GM19238 (cell line): Measurements from ENCODE around the gene SEZ6.
"Not testable (repeated sequence)": the region's sequence is repeated elsewhere in the genome, so short reads cannot be mapped to it uniquely, and the experiment has no call there.

Experiments
- DNase-seq: peaks from one replicate; pipeline ENCODE4 v3.0.0; 2011; ENCODE audit warnings: low spot score; ENCODE audit not compliant: insufficient read length

SEZ6 gene

DNA sequence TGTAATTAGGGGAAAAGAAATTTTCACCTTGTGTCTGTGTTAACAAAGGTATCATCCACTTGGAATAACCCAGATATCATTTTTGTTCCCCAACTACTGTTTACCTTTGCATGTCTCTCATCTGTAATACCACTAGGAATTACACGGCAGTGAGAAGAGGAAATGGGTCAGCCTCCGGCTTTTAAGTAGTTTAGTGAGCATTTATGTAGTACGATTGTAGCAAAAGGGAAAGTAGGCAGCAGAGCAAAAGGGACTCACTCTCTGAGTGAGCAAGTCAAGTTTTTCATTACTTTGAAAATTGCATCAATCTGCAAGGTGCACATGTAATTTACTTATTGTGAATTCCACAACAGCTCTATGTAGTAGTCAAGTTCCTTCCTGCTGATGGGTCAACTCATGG lies 65.7 kb downstream of the SEZ6 start:
- no peak for DNase-seq

DNA sequence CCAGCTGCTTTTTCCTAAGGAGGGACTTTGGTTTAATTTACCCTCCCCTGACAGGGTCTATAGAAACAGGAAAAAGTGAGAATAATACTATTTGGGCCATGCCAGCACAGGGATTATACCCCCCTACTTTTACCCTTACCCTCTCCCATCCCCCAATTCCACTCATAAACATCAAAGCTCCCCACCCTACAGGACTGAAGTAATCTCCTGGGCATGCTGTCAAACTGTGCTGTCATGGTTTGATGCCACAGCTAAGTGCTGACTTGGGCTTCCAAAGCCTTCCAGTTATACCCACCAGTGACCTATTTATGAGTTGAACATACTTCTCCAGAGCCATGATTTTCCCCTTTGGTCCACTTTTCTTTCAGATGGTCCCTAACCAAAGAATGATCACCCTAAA lies 67.3 kb downstream of the SEZ6 start:
- no peak for DNase-seq

DNA sequence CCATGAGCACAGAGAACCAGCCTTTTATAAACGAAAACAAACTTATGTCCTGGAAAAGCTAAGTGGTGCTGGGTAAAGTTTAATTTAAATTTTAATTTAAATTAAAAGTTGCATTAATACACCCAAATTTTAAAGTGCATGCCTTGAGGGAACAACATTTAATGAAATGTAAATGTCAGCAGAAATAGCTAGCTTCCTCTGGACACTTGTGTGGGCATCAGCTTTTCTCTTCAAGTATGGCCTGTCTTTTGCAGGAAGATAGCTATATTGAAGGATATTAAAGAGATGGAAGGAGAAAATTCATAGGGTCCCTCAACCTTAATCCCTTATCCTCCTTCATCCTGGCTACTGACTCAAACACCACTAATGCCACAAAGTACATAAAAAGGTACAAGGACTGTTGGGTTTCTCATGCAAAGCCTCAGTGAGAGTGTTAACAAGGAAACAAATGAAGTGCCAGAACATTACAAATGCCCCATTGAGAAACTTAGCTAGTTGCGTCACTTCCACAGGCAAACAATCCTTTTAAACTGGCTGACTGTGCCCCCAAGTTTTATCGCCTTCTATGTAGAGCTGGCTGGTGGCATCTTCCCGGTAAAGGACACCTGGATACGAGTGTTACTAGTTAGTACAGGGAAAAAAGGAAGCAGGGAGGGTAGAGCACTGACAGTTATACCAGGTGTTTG lies 68.6 kb downstream of the SEZ6 start:
- no peak for DNase-seq

DNA sequence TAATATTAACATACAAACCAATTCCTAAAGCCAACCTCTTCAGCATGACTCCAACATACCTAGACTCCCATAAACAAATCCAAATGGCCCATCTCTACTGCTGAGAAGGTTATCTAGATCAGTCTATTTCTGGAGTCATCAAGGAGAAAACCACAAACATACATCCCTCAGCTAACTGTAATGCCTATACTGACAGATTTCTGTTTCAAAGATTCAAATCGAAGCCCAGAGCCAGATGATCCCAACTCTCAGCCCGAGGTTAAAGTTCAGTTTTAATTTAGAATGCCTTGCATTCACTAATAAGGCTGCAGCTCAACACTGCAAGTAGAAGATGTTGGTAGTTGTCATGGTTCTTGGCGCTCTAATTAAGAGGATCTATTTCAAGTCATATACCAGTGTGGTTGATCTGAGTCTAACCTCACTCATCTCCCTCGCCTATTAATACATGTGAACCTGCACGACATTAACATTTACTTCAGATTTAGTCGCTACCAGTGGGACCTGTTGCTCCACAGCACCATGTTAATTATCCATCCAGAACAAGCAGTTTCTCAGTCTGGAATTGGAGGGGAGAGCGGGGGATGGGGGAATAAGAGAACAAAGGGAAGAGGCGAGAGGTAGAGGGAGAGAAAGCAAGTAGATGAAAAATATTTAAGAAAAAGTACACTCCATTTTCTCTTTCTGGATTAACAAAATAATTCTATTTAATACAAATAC lies 69.9 kb downstream of the SEZ6 start:
- DNase-seq, result no peak

DNA sequence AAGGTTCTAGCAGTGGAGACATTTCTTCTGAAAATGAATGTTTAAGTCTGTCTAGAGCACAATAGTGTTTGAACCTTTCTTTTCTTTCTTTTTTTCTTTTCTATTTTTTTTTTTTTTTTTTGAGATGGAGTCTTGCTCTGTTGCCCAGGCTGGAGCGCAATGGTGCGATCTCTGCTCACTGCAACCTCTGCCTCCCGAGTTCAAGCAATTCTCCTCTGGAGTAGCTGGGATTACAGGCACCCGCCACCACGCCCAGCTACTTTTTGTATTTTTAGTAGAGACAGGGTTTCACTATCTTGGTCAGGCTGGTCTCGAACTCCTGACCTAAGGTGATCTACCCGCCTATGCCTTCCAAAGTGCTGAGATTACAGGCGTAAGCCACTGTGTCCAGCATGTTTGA lies 71.3 kb downstream of the SEZ6 start:
- DNase-seq, result not testable (repeated sequence)

DNA sequence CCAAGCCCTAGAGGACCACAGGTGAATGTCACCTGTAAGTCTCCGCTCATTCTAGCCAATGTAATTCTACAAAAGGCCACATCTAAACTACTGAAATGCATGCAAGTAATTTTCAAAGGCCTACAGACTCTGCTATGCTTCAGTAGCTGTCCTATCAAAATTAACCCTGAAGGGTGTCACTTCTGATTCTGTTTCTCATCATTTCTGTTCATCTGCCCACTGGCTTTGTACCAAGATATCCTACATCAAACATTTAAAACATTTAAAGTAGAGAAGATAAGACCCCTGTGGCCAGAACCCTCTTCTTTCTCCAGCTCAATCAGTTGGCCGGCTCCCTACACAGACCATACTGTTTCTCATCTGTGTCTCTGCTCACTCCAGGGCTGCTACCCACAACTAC lies 76.0 kb downstream of the SEZ6 start:
- DNase-seq, result no peak

DNA sequence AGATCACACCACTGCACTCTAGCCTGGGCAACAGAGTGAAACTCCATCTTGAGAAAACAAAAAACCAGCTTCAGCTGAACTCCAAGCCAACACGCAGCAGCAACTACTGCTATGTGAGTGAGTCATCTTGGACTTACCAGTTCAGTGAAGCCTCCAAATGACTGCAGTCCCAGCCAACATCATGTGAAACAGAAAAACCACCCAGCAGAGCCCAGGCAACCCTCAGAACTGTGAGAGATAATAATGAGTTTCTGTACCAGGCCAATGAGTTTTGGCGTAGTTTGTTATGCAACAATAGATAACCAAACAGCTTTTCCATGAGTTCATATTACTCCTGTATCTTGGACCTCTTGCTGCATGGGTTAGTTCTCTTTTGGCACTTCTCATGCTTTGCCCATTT lies 77.8 kb downstream of the SEZ6 start:
- DNase-seq, result no peak

DNA sequence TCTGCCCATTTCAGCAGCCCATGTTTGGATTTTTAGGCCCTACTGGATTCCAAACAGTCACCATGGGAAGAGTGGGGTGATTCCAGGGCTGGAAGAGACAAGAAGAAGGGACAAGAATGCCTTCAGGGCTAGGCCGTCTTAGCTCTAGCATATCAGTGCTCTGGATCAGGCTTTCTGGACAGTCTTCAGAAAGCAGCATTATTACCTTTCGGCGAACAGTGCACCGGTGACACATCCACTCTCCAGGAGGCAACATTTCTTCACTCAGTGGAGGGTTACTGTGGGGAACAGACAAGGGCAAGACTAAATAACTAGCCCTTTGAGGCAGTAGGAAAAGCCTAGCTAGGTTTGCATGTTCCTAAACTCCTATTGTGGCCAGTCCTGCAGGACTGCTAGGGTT lies 79.0 kb downstream of the SEZ6 start:
- DNase-seq, result no peak

DNA sequence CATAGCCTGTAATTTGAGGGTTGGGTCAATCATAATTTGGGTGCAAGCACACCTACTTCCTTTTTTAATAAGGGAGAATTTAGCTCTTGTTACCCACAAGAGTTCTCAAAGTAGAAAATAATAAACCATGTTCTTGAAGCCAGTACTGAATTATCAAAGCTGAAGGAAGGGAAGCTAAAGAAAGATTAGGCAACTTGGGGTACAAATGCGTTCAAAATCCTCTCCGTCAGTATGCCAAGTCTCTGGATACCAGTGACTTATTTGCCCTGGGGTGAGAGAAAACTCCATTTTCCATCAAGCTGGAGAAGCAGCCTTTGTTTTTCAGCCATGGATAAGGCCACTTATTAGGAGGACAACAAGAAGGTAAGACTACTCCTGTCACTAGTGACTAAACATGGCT lies 79.5 kb downstream of the SEZ6 start:
- DNase-seq, result no peak

DNA sequence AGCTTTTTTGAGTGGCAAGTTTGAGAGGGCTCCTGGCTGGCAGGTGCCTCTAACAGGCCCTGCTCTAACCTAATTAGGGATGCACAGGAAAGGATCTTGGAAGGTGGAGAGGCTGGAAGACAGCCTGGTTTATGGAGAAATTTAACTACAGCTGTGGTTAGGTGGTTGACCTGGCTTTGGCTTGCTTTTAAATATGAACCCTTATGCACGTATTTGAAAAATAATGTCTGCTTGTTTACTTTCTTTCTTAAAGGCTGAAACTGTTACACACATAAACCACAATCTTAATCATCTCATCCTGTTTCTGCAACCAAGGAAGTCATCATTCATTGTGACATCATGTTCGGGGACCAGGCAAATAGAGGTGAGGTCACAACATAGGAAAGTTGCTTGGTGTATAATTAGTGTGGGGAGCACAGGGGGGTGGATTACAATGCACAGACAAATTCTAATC lies 79.9 kb downstream of the SEZ6 start:
- no peak for DNase-seq

DNA sequence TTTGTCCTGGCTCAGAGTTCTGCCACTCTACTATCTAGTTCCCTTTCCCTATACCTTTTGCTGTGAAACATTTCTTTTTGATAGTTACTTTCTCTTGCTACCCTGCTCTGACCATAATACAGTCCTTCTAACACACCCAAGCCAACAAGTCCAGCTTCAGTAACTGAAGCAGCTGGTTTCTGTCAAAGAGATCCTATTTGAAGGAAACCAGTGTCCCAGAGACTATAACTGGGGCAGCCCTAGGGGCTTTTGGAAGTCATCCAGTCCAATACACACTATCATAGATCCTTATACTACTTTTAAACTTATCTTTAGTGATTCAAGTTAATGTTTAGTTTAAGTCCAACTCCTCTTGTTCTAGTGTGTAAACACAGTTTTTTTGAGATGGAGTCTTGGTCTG lies 85.6 kb downstream of the SEZ6 start:
- DNase-seq, result no peak

DNA sequence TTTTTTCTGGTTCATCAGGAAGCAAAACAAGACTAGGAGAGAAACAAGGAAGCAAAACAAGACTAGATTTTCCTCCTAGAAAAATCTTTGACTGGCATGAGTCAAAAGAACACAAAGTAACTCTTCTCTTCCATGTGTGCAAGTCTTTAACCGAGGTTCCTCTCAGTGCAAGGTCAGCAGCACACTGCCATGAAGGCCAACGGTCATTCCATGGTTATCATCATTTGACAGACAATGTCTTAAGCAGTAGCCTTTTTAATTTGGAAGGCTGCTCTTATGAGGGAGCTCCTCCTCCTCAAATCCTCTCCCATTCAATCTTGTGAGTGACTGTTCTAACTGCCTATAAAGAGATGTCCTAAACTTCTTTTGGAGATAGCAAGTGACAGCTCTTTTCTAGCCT lies 87.5 kb downstream of the SEZ6 start:
- DNase-seq, result no peak

DNA sequence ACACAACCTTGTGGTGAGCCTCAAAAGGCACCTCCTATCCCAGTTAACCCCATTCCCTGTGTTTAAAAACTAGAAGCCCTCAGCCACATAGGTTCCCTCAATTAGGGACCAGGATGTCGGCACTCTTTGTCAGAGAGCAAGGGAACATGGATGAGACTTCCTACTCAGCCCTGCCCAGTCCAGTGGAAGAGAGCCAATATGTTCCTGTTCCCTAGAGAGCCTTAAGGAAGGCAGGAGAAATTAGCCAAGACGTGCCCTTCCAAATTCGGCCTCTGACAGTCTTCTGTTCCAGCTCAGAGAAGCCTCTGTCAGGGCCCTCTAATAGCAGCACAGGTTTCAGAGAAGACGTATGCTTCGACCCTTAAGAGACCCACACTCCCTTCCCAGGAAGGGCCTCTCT lies 88.4 kb downstream of the SEZ6 start:
- DNase-seq, result no peak

DNA sequence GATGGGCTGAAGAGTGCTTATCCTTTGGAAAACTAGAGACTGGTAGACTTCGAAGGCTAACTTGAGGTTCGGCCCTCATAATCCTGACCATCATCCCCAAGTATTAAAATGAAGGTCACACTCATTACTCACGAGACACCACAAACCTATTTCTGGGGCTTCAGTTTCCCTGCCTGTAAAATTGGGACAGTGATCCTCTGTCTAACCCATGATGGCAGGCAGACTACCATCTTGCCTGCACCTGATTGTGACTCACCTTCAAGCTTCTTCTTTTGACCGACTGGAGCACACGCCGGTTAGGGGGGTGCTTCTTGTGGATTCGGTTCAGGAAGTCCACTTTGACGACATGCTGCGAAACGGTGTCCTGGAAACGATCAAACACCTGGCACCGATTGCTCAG lies 88.8 kb downstream of the SEZ6 start:
- no peak for DNase-seq

DNA sequence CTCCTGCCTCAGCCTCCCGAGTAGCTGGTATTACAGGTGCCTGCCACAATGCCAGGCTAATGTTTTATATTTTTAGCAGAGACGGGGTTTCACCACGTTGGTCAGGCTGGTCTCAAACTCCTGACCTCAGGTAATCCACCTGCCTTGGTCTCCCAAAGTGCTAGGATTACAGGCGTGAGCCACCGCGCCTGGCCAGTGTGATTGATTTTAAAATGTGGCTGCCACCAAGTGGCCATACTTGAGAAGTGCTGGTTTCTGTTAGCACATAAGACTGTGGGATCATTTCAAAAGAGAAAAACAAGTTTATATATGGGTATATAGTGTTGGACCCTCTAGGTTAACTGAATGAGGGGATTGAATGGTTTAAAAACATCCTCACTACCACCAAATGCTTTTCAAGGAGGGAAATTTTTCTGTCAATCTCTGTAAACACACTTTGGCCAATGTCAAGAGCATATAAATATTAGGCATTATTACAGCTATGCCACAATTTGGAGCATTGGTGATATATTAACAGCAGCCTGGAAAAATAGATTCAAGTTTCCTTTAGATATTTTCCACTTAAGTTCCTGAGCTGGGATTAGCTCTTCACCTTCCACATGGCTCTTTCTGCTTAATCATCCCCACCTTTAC lies 89.4 kb downstream of the SEZ6 start:
- no peak for DNase-seq

DNA sequence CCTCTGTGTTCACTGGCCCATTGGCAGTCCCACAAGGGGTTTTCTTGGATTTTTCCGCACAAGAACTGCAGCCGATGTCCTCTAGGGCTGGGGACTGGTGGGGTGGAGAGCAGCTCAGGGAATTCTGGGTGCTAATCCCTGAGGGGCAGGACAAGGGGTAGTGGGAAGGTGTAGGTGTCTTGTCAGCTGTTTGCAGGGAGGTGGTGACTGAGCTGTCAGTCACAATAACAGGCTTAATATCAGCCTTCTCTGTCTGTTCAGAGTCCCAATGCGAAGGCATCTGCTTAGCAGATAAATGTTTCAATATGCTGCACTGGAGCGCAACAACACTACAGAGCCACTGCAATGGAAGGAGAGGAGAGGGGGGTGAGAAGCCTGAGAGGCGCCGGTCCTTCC lies 92.9 kb downstream of the SEZ6 start:
- no peak for DNase-seq

DNA sequence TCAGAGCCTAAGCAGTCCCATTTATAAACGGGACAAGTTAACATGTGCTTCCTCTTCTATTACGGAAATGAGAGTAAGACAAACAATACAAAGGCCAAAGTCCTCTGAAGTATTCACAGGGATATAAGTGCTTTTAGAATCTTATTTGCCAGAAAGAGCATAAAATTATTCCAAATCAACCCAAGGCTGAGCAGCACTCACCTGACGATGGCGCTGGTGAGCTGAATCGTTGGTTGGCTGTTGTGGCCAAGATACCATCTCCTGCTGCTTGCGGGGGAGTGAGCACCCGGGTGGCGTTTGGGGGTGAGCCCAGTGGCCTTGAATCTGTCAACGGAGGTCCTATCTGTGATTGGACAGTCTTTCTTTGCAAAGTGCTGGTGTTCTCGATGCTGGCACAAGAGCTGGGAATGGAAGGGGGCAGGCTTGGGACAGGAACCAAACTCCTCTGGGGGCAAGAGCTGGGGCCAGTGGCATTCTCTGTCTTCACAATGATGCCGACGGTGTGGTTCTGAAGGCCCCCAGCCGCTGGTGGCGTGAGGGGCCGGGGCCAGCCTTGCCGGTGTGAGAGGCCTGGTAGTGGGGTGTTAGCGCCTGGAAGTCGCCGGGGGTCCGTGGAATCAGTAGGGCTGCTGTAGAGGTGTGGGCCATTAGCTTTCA lies 93.4 kb downstream of the SEZ6 start:
- no peak for DNase-seq

DNA sequence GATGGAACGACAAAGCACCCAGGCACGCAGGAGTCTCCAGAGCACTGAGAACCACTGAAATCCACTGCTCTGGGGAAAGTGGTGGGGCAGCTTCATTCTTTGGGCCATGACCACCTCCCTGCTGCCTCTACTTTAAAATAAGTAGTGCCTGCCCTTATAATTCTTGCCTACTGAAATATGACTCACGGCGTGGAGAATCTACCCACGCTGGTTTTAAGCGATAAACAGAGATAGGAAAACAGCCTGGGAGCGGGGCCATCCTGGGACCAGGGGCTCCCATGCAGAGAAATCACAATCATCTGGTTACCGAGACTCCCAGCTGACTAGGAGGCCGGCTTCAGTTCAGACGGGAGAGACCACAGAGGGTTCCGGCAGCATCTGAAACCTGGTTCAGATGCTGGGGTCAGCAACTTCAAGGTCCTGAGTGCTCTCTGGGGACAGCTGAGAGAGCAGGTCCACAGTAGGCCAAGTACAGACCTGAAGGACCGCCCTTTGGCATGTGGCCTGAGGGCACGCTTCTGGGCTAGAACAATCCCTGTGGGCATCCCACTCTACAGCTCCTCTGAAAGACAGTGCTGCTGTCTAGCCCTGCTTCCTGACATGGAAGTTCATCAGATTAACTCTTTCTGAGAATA lies 94.3 kb downstream of the SEZ6 start:
- DNase-seq, result no peak

DNA sequence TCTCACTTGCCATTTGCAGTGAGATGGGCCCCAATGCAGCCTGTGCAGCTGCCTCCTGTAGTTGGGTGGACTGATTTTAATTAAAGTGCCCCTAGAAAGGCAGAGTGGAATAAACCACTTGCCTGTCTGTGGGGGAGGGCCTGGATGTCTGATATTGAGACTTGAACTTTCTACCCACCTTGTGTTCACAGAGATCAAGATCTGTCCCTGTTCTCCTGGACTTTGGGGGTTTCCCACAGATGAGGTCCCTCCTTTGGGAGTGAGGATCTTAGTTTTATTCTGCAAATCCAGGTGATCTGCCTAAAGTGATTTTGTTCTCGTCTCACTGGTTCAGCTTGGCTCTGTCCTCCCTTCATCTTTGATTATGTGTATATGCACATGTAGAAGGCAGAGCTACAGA lies 95.3 kb downstream of the SEZ6 start:
- no peak for DNase-seq

DNA sequence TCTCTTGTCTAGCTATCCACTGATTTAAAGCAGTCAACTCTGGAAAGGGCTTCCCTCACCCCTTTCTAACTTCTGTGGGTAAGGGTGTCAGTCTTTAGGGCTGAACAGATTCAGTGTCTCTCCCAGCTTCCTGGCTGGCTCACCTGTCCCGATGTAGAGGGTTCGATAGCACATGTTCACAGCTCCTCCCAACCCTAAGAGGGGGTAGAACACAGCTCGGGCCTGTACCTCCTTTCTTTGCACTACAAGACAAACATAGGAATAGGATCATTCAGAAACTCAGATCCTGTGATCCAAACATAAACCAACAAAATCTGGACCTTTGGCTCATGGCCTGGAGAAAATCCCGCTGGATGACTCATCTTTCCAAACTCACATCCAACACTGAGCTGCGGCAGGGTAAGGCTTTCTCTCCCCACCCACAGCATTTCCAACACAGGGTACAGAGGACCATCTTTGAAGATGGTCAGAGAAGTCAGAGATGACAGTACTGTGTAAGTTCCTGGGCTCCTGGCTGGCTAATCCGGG lies 97.1 kb downstream of the SEZ6 start:
- DNase-seq, result no peak

DNA sequence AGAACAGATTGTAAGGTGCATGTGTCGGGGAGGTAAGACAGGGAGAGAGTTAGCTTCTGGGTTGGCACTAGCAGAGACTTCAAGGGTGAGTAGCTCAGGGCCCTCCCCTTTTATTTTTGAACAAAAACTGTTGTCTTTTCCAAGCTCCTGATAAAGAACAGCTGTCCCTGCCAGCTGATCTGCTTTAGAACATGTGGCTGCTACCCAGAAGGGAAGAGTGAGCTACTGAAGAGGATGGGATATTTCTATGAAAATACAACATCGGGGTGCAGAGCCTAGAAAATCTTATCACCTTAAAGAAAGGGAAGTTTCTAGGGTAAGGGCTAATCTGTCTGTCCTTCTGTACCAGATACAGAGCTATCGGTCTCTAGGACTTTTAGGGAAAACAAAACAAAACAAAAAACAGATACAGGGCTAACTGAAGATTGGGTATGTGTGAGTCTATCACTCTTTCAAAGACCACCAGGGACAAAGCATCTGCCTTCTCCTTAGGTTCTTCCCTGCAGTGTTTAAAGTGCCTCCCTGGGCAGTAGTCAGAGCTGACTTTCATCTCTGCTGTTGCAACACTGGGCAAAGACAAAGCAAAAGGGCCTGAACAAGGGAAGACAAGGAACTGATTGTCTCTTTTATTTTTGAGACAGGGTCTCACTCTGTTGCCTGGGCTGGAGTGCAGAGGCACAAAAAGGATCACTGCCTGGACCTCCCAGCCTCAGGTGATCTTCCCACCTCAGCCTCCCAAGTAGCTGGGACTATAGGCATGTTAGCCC lies 97.9 kb downstream of the SEZ6 start:
- DNase-seq, result no peak
